Stimulated activated naive CD8-positive, alpha-beta T cell treated with anti-CD3 and anti-CD28 coated beads, Interleukin-15, Interleukin-2, amounts not matched to agents 100 U/mL and 50 U/mL, for 24 hours (primary cell): ENCODE measurements around the gene ATG16L1.
"Not testable (repeated sequence)": the region's sequence is repeated elsewhere in the genome, so short reads cannot be mapped to it uniquely, and the experiment has no call there.

Experiments used
- ATAC-seq: fragments of 150-1000 bp; cut with Tn5 transposase; one replicate; pipeline ENCODE4 v1.10.0; 2021
- DNase-seq: peaks from one replicate; pipeline ENCODE4 v3.0.0; 2021

Gene ATG16L1

GRCh38 chr2:233336091-233336490 lies 84.6 kb downstream of the ATG16L1 start:
- DNase-seq, ATAC-seq: not testable (repeated sequence)

DNA sequence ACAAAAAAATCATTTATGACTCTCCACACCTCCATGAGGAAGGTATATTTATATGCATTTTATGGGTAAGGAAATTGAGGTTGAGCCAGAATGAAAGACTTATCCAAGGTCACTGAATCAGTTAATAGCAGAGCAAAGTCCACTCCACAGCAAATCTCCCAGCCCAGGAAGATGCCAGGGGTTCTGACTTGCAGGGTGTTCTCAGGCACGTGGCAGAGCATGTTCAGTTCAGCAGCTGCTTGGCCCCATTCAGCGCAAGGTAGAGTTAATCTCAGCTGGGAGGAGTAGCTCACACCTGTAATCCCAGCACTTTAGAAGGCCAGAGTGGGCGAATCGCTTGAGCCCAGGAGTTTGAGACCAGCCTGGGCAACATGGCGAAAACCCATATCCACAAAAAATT lies 85.1 kb downstream of the ATG16L1 start:
- ATAC-seq (no peak), DNase-seq (no peak)

- DNase-seq (no peak), ATAC-seq (no peak)
Observed at GRCh38 chr2:233338046-233338445, 86.6 kb downstream of the ATG16L1 start.

DNA sequence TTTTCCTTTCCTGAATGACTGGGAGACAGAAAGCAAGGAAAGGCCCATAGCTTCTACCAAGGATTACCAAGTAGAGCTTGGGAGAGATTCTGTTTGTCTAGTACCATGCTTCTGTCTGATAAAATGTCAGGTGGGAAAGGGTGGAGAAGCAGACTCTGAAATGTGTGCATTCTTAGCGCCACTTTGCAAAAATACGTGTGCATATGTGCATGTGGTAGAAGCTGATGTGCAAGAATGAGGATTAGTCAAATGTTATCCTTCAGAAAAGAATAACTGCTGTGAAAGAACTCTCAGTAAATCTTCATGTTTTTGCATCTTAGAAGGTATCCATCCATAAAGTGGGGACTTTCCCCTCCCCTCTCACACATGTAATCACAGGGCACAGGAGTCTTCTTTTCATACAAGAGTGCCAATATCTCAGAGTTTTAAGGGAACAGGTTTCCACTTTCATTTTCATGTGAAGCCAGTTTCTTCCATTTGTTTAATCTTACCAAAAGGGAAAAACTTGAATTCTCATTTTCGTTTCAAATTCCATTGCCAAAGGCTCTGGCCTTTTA lies 87.4 kb downstream of the ATG16L1 start:
- DNase-seq = no peak
- ATAC-seq = no peak

DNA sequence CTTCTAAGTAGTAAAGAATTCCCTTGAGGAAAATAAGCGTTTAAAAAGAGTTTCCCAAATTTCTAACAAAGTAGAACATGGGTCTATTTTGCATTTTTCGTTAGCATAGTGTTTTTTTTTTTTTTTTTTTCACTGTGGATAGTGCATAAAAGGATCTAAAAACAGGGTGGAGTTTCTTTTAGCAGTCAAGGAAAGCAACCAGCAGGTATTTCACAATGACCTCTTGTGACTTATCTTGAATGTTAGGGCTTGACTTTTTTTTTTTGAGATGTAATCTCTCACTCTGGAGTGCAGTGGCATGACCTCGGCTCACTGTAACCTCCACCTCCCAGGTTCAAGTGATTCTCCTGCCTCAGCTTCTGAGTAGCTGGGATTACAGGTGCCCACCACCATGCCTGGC lies 88.0 kb downstream of the ATG16L1 start:
- no peak for DNase-seq
- ATAC-seq = no peak

- no peak for ATAC-seq
Observed at GRCh38 chr2:233341296-233341695, 89.8 kb downstream of the ATG16L1 start.

DNA sequence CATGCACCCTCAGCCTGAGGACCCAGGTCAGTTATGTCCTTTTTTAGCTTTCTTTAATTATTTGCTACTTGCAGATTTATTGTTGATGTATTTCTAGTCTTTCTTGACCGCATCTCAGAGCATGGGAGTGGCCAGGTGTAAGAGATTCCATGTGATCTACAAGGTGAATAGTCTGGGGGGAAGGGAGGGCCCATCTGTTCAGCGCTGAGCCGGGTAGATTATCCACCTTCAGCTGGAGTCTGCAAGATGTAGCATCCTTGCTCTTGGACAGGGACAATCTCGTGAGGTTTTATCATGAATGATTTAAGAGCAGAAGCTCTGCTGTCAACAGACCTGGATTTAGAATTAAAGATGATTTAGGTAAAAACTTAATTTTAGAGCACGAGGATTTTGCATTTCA lies 90.8 kb downstream of the ATG16L1 start:
- ATAC-seq = no peak
- no peak for DNase-seq

More at GRCh38 chr2:233341296-233341695, 89.8 kb downstream of the ATG16L1 start:
- no peak for DNase-seq

DNA sequence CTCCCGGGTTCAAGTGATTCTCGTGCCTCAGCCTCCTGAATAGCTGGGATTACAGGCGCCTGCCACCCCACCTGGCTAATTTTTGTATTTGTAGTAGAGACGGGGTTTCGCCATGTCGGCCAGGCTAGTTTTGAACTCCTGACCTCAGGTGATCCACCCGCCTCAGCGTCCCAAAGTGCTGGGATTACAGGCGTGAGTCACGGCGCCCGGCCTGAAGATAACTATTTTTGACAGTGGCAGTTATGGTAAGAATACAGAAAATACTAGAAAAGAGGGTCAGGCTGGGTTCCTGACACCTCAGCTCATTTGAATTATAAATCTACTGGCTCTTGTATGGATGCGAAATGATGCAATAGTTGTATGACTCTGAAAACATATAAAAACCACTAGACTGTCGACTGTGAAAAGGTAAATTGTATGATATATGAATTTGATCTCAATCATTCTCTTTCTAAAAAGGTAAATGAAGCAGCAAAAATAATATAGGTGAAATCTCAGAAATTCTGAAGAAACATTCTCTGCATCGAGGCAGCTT lies 91.8 kb downstream of the ATG16L1 start:
- no peak for ATAC-seq
- DNase-seq = no peak
